UCSD-AML1 (cell line): ENCODE results near the gene C11orf98.
"Not testable (repeated sequence)": the region's sequence is repeated elsewhere in the genome, so short reads cannot be mapped to it uniquely, and the experiment has no call there.

Source experiments
- DNase-seq: peaks from one replicate; lab custom pipeline; 2025; ENCODE audit not compliant: unreplicated experiment; lab: John Stamatoyannopoulos, UW

The C11orf98 gene

GRCh38 chr11:62687508-62688396 lies 22.7 kb upstream of the C11orf98 start:
- no peak for DNase-seq

- no peak for DNase-seq
Observed at GRCh38 chr11:62682518-62682917, 17.5 kb upstream of the C11orf98 start.

GRCh38 chr11:62680825-62681240 lies 15.8 kb upstream of the C11orf98 start:
- peak; percentile 37 for DNase-seq

- peak; percentile 83 for DNase-seq
Observed at GRCh38 chr11:62678770-62679696, 14.0 kb upstream of the C11orf98 start, which contains the start of gene UBXN1. Gene UBXN1 (minus strand): TSS chr11:62679073. CDS start chr11:62678923, 150 bp downstream.

- no peak for DNase-seq
Observed at GRCh38 chr11:62678433-62678769, 13.4 kb upstream of the C11orf98 start.

GRCh38 chr11:62677714-62678113 lies 12.7 kb upstream of the C11orf98 start:
- DNase-seq: no peak

- DNase-seq: no peak
Observed at GRCh38 chr11:62677156-62677555, 12.1 kb upstream of the C11orf98 start.

GRCh38 chr11:62676698-62677097 lies 11.7 kb upstream of the C11orf98 start:
- no peak for DNase-seq

- DNase-seq: not testable (repeated sequence)
Observed at GRCh38 chr11:62675415-62675814, 10.4 kb upstream of the C11orf98 start.

GRCh38 chr11:62673196-62673525 lies 8.2 kb upstream of the C11orf98 start:
- no peak for DNase-seq

- DNase-seq: peak; percentile 87
Observed at GRCh38 chr11:62671608-62672389, 6.8 kb upstream of the C11orf98 start, which contains the start of the genes LBHD1 and UQCC3. Gene LBHD1 (minus strand): TSS chr11:62672267. CDS start chr11:62670031, 2,236 bp downstream. Gene UQCC3 (plus strand): TSS chr11:62671673. CDS start chr11:62671746, 73 bp downstream.

- DNase-seq: no peak
Observed at GRCh38 chr11:62671236-62671607, 6.2 kb upstream of the C11orf98 start.

- DNase-seq: no peak
Observed at GRCh38 chr11:62669420-62670161, 4.6 kb upstream of the C11orf98 start.

GRCh38 chr11:62667460-62667859 lies 2.5 kb upstream of the C11orf98 start:
- no peak for DNase-seq

- DNase-seq: no peak
Observed at GRCh38 chr11:62666259-62666926, 1.4 kb upstream of the C11orf98 start.

GRCh38 chr11:62665599-62666258 lies 719 bp upstream of the C11orf98 start:
- DNase-seq: no peak

- no peak for DNase-seq
Observed at GRCh38 chr11:62664405-62665074, 470 bp downstream of the C11orf98 start.

- no peak for DNase-seq
Observed at GRCh38 chr11:62656796-62657429, 8.1 kb downstream of the C11orf98 start.
